ENCODE data around the gene DGCR2.

The DGCR2 gene

DNA sequence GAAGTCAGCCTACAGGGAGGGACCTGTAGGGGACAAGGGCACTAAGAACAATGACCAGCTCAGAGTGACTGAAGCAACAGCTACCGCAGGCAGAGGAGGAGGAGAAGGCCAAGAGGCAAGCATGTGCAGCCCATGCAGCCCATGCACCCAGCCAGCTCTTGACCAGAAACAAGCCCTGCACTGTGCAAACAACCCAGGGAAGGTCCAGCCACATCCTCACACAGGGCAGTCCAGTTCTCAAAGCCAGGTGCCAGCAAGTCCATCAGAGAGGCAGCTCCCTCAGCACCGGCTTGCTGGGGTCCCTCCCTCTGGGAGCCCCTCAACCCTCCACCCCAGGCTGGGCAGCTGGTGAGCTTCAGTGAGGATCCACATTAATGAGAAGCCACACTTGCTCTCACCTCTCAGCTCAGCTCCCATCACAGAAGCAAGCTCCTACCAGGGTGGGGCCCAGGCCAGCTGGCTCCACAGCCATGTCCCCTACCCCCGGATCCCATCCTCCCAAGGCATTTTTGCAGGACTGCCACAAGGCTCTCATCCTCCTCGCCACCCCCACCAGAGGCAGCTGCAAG, 7.1 kb downstream of the DGCR2 start:
- no peak for DNase-seq (ENCODE audit: low spot score)
- TF ChIP-seq, protein P1, sequence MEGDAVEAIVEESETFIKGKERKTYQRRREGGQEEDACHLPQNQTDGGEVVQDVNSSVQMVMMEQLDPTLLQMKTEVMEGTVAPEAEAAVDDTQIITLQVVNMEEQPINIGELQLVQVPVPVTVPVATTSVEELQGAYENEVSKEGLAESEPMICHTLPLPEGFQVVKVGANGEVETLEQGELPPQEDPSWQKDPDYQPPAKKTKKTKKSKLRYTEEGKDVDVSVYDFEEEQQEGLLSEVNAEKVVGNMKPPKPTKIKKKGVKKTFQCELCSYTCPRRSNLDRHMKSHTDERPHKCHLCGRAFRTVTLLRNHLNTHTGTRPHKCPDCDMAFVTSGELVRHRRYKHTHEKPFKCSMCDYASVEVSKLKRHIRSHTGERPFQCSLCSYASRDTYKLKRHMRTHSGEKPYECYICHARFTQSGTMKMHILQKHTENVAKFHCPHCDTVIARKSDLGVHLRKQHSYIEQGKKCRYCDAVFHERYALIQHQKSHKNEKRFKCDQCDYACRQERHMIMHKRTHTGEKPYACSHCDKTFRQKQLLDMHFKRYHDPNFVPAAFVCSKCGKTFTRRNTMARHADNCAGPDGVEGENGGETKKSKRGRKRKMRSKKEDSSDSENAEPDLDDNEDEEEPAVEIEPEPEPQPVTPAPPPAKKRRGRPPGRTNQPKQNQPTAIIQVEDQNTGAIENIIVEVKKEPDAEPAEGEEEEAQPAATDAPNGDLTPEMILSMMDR (IDR thresholded peaks at IDR 0.05; ENCODE audit: borderline replicate concordance, control extremely low read depth, extremely low read depth, insufficient read depth, missing control alignments) = no peak
- in situ Hi-C loops (cut with MboI; ENCODE audit: low sequenced_read_pairs, unreplicated experiment) = loop anchor here (10.0 kb wide), 1 partner anchor 60 kb away; no protein-coding TSS in a partner anchor

DNA sequence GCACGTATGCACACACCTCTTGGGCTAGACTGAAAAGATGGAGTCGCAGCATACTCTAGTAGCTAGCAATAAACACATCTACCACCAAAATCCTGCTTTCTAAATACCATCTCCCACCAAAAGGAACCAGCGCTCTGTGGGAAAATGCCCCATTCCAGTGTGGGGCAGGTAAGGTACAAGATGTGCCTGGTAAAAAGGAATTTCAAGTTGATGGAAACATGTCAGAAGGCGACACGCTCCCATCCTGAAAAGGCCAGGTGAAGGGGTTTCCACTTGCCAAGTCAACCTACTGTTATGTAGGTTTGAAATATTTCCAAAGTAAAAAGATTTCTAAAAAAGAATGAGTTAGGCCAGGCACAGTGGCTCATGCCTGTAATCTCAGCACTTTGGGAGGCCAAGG, 8.8 kb downstream of the DGCR2 start:
- no peak for DNase-seq (ENCODE audit: low spot score)
- TF ChIP-seq, protein P1 (IDR thresholded peaks at IDR 0.05; ENCODE audit: borderline replicate concordance, control extremely low read depth, extremely low read depth, insufficient read depth, missing control alignments) = no peak
- in situ Hi-C loops (cut with MboI; ENCODE audit: low sequenced_read_pairs, unreplicated experiment) = loop anchor here (10.0 kb wide), 1 partner anchor 59 kb away; no protein-coding TSS in a partner anchor

DNA sequence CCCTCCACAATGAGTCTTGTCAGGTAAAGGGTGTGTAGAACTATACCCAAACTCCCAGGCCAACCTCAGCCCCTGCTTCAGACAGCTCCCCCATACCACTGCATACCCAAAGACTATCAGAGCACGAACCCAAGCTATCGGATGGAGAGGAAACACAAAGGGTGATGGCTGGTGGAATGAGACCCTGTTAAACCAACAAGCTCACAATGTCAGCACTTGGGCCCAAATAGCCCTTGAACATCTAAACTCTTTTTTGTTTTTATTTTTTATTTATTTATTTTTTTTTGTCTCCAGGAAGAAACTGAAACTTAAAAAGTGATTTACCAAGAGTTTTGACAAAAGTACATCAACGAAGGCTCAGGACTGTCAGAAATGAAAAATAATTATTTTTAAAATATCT, 10.6 kb downstream of the DGCR2 start:
- TF ChIP-seq, protein P1 (IDR thresholded peaks at IDR 0.05; ENCODE audit: borderline replicate concordance, control extremely low read depth, extremely low read depth, insufficient read depth, missing control alignments) = no peak
- in situ Hi-C loops (cut with MboI; ENCODE audit: low sequenced_read_pairs, unreplicated experiment) = loop anchor here (10.0 kb wide), 1 partner anchor 57 kb away; no protein-coding TSS in a partner anchor
- no peak for DNase-seq (ENCODE audit: low spot score)

DNA sequence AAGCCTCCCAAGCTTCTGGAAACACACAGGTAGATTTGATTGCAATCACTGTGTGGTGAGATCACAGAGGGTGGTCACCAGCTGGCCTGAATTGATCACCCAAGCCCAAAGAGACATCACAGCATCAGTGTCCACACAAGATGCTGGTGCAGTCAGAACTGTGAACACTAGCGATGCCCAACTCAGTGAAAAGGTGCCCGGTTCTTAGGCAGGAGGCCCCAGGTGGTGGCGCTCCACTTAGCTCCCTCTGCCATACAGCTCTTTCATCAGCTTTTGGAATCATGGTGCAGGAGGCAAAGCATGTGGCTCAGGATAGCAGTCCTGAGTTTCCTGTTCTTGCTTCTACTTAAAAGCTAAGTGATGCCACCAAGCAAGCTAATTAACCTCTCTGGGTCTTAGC, 11.1 kb downstream of the DGCR2 start:
- TF ChIP-seq, protein P1 (IDR thresholded peaks at IDR 0.05; ENCODE audit: borderline replicate concordance, control extremely low read depth, extremely low read depth, insufficient read depth, missing control alignments) = no peak
- in situ Hi-C loops (cut with MboI; ENCODE audit: low sequenced_read_pairs, unreplicated experiment) = loop anchor here (10.0 kb wide), 1 partner anchor 56 kb away; no protein-coding TSS in a partner anchor
- no peak for DNase-seq (ENCODE audit: low spot score)

DNA sequence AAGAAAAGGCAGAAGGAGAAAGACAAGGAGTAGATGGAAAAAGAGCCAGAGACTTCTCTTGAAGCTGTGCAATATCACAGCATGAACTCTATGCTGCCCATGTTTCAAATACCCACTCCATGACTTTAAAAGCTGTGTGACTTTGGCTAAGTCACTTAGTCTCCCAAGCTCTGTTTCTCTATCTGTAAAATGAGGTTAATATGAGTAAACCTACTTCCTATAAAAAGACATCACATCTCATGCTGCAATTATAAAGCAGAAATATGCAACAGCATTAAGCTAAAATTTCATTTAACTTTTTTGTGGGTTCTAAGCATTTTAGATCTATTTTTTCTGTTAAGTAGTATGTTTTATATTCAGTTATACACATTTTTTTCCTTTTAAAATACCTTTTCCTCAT, 11.6 kb downstream of the DGCR2 start:
- TF ChIP-seq, protein P1 (IDR thresholded peaks at IDR 0.05; ENCODE audit: borderline replicate concordance, control extremely low read depth, extremely low read depth, insufficient read depth, missing control alignments) = no peak
- no peak for DNase-seq (ENCODE audit: low spot score)
- in situ Hi-C loops (cut with MboI; ENCODE audit: low sequenced_read_pairs, unreplicated experiment) = loop anchor here (10.0 kb wide), 1 partner anchor 56 kb away; no protein-coding TSS in a partner anchor

DNA sequence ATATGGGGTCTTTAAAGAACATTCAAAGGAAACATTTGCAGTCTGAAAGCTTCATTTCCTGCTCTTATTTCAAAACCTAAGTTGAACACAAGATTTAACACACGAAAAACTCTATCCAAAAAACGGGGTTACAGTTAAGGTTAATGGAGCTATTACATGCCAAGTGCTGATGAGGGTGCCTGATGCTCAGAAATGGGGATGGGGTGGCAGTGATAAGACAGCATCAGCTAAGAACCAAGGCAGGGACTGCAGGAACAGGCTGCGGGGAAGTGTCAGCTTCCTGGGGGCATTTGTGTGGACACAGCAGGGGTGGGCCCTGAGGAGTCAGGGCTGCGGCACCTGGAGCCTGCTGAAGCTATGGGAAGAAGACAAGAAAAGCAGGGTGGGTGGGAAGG, 12.2 kb downstream of the DGCR2 start:
- TF ChIP-seq, protein P1 (IDR thresholded peaks at IDR 0.05; ENCODE audit: borderline replicate concordance, control extremely low read depth, extremely low read depth, insufficient read depth, missing control alignments) = no peak
- in situ Hi-C loops (cut with MboI; ENCODE audit: low sequenced_read_pairs, unreplicated experiment) = loop anchor here (10.0 kb wide), 1 partner anchor 55 kb away; no protein-coding TSS in a partner anchor
- DNase-seq (ENCODE audit: low spot score) = no peak

Data from GM13976 (cell line).